IPS DF 4.7 (cell line): Measurements from ENCODE around the gene BTRC.
"Not testable (repeated sequence)": the region's sequence is repeated elsewhere in the genome, so short reads cannot be mapped to it uniquely, and the experiment has no call there.

Source experiments
- DNase-seq: peaks from one replicate; pipeline ENCODE4 v3.0.0-alpha.2; 2013; ENCODE audit warnings: low spot score; ENCODE audit errors: extremely low read depth

The BTRC gene

GRCh38 chr10:101580486-101581399 is 226.8 kb downstream of the BTRC start:
- DNase-seq = no peak

- DNase-seq = no peak
Measured at GRCh38 chr10:101585841-101586240, 231.9 kb downstream of the BTRC start.

GRCh38 chr10:101587725-101588653 is 234.0 kb downstream of the BTRC start, which contains the start of the genes DPCD and POLL:
Gene DPCD (plus strand): TSS chr10:101588321. CDS start chr10:101588337, 16 bp downstream.
Gene POLL (minus strand): TSS chr10:101588257. CDS start chr10:101587360, 897 bp downstream.
- peak; percentile 90 for DNase-seq

GRCh38 chr10:101588879-101589278 is 234.9 kb downstream of the BTRC start:
- DNase-seq = no peak

GRCh38 chr10:101593331-101593730 is 239.4 kb downstream of the BTRC start:
- DNase-seq = not testable (repeated sequence)

- DNase-seq = no peak
Measured at GRCh38 chr10:101595591-101596433, 241.8 kb downstream of the BTRC start.

- no peak for DNase-seq
Measured at GRCh38 chr10:101597091-101597900, 243.3 kb downstream of the BTRC start.

GRCh38 chr10:101601541-101601940 is 247.6 kb downstream of the BTRC start:
- no peak for DNase-seq

GRCh38 chr10:101602761-101603398 is 248.9 kb downstream of the BTRC start:
- DNase-seq = peak; percentile 79
